HepG2 (cell line): Measurements from ENCODE around the gene XPO5. TPM values are rescaled to one million over a fixed set of nuclear protein-coding genes. Genes with fewer than 3 reads are reported as not detected.

Source experiments
- HDAC6 ChIP-seq: fragments of 200-600 bp; sonication (generic); IDR thresholded peaks from 2 replicates; pipeline ENCODE4 v1.7.0; 2017; ENCODE audit warnings: mild to moderate bottlenecking, antibody characterized with exemption, low read length, low read depth
- HMGXB3 ChIP-seq: sonication (generic); formaldehyde crosslinking; IDR thresholded peaks from 2 replicates; pipeline ENCODE4 v1.4.0; 2020; ENCODE audit warnings: missing genetic modification reagents, borderline replicate concordance
- HOXA7 ChIP-seq: sonication (generic); formaldehyde crosslinking; IDR thresholded peaks from 2 replicates; pipeline ENCODE4 v1.8.1; 2022; ENCODE audit warnings: mild to moderate bottlenecking, missing genetic modification reagents, moderate library complexity
- KDM5B ChIP-seq: sonication (generic); formaldehyde crosslinking; IDR thresholded peaks from 2 replicates; pipeline ENCODE4 v1.4.0; 2020; ENCODE audit warnings: missing genetic modification reagents, mild to moderate bottlenecking, borderline replicate concordance
- SNAPC5 ChIP-seq: sonication (generic); formaldehyde crosslinking; IDR thresholded peaks from 2 replicates; pipeline ENCODE4 v1.8.1; 2023; ENCODE audit warnings: mild to moderate bottlenecking, missing genetic modification reagents, borderline replicate concordance
- TCF7 ChIP-seq: sonication (generic); IDR thresholded peaks from 2 replicates; pipeline ENCODE4 v1.6.1; 2016; ENCODE audit warnings: antibody characterized with exemption, low read depth
- ZBTB43 ChIP-seq: sonication (generic); formaldehyde crosslinking; conservative IDR thresholded peaks from 2 replicates; pipeline ENCODE4 v1.4.0; 2020; ENCODE audit warnings: missing genetic modification reagents
- ZNF383 ChIP-seq: sonication (generic); formaldehyde crosslinking; IDR thresholded peaks from 2 replicates; pipeline ENCODE4 v1.4.0; 2020; ENCODE audit warnings: missing genetic modification reagents, mild to moderate bottlenecking, borderline replicate concordance
- ZNF670 ChIP-seq: sonication (generic); formaldehyde crosslinking; IDR thresholded peaks from 2 replicates; pipeline ENCODE4 v1.8.0; 2022; ENCODE audit warnings: mild to moderate bottlenecking, missing genetic modification reagents, borderline replicate concordance
- ZNF850 ChIP-seq: sonication (generic); formaldehyde crosslinking; conservative IDR thresholded peaks from 2 replicates; pipeline ENCODE4 v1.9.0; 2021; ENCODE audit warnings: mild to moderate bottlenecking, missing genetic modification reagents
- polyA plus RNA-seq, 8 experiments: library from polyadenylated mRNA; depleted of rRNA in 3 of 8; stranded (reverse) in 7 of 8; unstranded in 1 of 8; fragments of >200 nt; fragmentation: Illumina TruSeq in 4 of 8; extraction: Trizol in 4 of 8; gene quantifications; 2 replicates each; pipeline versions ENCODE4 v1.2.1 to v1.2.3, GENCODE V29; 2011 to 2016; ENCODE audit warnings: low read depth in 4 of 8, missing spikeins in 1 of 8, mixed read lengths in 1 of 8; ENCODE audit not compliant: insufficient read depth in 1 of 8
- total RNA-seq, 5 experiments: library from RNA; depleted of rRNA; stranded (reverse); fragments of >200 nt; fragmentation: Illumina TruSeq; extraction: Trizol; gene quantifications; 2 replicates each; pipeline ENCODE4 v1.2.3, GENCODE V29; 2016; ENCODE audit warnings: low read depth in 1 of 5
- TF ChIP-seq, protein P1 (sequence below): sonication (generic); formaldehyde crosslinking; IDR thresholded peaks from 2 replicates; pipeline ENCODE4 v1.5.1; 2020; ENCODE audit warnings: mild to moderate bottlenecking, missing genetic modification reagents, borderline replicate concordance
- TF ChIP-seq, protein P2 (sequence below): sonication (generic); formaldehyde crosslinking; IDR thresholded peaks from 2 replicates; pipeline ENCODE4 v1.5.0; 2020; ENCODE audit warnings: mild to moderate bottlenecking, missing genetic modification reagents, borderline replicate concordance

XPO5 gene
- total and polyA plus RNA-seq, 2 of the 13 experiments (the other 11 are each of a cell fraction or from before 2014, with no cell fraction given), result 52.2 to 68.0 TPM

GRCh38 chr6:43496370-43497128 lies 79.3 kb downstream of the XPO5 start (continued):
- TF ChIP-seq, protein P1, sequence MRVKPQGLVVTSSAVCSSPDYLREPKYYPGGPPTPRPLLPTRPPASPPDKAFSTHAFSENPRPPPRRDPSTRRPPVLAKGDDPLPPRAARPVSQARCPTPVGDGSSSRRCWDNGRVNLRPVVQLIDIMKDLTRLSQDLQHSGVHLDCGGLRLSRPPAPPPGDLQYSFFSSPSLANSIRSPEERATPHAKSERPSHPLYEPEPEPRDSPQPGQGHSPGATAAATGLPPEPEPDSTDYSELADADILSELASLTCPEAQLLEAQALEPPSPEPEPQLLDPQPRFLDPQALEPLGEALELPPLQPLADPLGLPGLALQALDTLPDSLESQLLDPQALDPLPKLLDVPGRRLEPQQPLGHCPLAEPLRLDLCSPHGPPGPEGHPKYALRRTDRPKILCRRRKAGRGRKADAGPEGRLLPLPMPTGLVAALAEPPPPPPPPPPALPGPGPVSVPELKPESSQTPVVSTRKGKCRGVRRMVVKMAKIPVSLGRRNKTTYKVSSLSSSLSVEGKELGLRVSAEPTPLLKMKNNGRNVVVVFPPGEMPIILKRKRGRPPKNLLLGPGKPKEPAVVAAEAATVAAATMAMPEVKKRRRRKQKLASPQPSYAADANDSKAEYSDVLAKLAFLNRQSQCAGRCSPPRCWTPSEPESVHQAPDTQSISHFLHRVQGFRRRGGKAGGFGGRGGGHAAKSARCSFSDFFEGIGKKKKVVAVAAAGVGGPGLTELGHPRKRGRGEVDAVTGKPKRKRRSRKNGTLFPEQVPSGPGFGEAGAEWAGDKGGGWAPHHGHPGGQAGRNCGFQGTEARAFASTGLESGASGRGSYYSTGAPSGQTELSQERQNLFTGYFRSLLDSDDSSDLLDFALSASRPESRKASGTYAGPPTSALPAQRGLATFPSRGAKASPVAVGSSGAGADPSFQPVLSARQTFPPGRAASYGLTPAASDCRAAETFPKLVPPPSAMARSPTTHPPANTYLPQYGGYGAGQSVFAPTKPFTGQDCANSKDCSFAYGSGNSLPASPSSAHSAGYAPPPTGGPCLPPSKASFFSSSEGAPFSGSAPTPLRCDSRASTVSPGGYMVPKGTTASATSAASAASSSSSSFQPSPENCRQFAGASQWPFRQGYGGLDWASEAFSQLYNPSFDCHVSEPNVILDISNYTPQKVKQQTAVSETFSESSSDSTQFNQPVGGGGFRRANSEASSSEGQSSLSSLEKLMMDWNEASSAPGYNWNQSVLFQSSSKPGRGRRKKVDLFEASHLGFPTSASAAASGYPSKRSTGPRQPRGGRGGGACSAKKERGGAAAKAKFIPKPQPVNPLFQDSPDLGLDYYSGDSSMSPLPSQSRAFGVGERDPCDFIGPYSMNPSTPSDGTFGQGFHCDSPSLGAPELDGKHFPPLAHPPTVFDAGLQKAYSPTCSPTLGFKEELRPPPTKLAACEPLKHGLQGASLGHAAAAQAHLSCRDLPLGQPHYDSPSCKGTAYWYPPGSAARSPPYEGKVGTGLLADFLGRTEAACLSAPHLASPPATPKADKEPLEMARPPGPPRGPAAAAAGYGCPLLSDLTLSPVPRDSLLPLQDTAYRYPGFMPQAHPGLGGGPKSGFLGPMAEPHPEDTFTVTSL (CRISPR knock-in tag), result no peak
- TF ChIP-seq ZNF850 (CRISPR knock-in tag) (no peak), ZBTB43 (CRISPR knock-in tag) (peak; percentile 61; the same call in 1 of the 2 replicates), HOXA7 (CRISPR knock-in tag) (no peak), HDAC6 (no peak), SNAPC5 (no peak), TCF7 (no peak), KDM5B (CRISPR knock-in tag) (peak; percentile 62; the same call in 1 of the 2 replicates), HMGXB3 (CRISPR knock-in tag) (no peak), ZNF670 (no peak), ZNF383 (CRISPR knock-in tag) (no peak)
- TF ChIP-seq, protein P2, sequence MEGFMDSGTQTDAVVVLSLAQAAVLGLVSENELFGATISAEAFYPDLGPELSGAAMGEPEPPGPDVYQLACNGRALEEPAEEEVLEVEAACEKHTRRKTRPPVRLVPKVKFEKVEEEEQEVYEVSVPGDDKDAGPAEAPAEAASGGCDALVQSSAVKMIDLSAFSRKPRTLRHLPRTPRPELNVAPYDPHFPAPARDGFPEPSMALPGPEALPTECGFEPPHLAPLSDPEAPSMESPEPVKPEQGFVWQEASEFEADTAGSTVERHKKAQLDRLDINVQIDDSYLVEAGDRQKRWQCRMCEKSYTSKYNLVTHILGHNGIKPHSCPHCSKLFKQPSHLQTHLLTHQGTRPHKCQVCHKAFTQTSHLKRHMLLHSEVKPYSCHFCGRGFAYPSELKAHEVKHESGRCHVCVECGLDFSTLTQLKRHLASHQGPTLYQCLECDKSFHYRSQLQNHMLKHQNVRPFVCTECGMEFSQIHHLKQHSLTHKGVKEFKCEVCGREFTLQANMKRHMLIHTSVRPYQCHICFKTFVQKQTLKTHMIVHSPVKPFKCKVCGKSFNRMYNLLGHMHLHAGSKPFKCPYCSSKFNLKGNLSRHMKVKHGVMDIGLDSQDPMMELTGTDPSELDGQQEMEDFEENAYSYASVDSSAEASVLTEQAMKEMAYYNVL (CRISPR knock-in tag), result no peak; the same call in 1 of the 2 replicates
